SK-N-SH treated with all-trans-retinoic acid at 6 μM for 48 hours (cell line): ENCODE results near the gene FAT1.

Source experiments
- ATAC-seq: fragments of 200-7000 bp; cut with Tn5 transposase; 3 replicates; pipeline ENCODE4 v1.9.1; 2020; ENCODE audit warnings: mild to moderate bottlenecking, moderate library complexity
- ARNTL ChIP-seq: fragments of 450-650 bp; formaldehyde crosslinking; IDR thresholded peaks from 2 replicates; pipeline ENCODE4 v1.5.0; 2020; ENCODE audit warnings: low read depth, mild to moderate bottlenecking, moderate library complexity, borderline replicate concordance
- BACH2 ChIP-seq: fragments of 250-450 bp; sonication (Bioruptor Pico); IDR thresholded peaks from 2 replicates; pipeline ENCODE4 v1.9.0; 2021; ENCODE audit warnings: mild to moderate bottlenecking, borderline replicate concordance
- CSDC2 ChIP-seq: fragments of 250-450 bp; sonication (Bioruptor Pico); IDR thresholded peaks from 2 replicates; pipeline ENCODE4 v1.5.0; 2020; ENCODE audit warnings: mild to moderate bottlenecking, moderate library complexity
- ESRRG ChIP-seq: fragments of 250-450 bp; sonication (Bioruptor Pico); IDR thresholded peaks from 2 replicates; pipeline ENCODE4 v1.6.1; 2021; ENCODE audit warnings: mild to moderate bottlenecking
- GLIS3 ChIP-seq: fragments of 250-450 bp; sonication (Bioruptor Pico); IDR thresholded peaks from 2 replicates; pipeline ENCODE4 v1.5.0; 2020; ENCODE audit warnings: mild to moderate bottlenecking, moderate library complexity
- ISL1 ChIP-seq: fragments of 250-450 bp; sonication (Bioruptor Pico); IDR thresholded peaks from 2 replicates; pipeline ENCODE4 v2.1.2; 2022; ENCODE audit warnings: mild to moderate bottlenecking, moderate library complexity
- OSR1 ChIP-seq: fragments of 250-450 bp; sonication (Bioruptor Pico); IDR thresholded peaks from 2 replicates; pipeline ENCODE4 v1.8.0; 2022; ENCODE audit warnings: moderate library complexity, mild to moderate bottlenecking, inconsistent platforms
- PPARA ChIP-seq: fragments of 250-450 bp; sonication (Bioruptor Pico); IDR thresholded peaks from 2 replicates; pipeline ENCODE4 v1.5.0; 2020; ENCODE audit warnings: mild to moderate bottlenecking, borderline replicate concordance
- RARB ChIP-seq: fragments of 250-450 bp; sonication (Bioruptor Pico); IDR thresholded peaks from 2 replicates; pipeline ENCODE4 v1.8.0; 2021; ENCODE audit warnings: mild to moderate bottlenecking, moderate library complexity
- SNAI2 ChIP-seq: fragments of 250-450 bp; sonication (Bioruptor Pico); IDR thresholded peaks from 2 replicates; pipeline ENCODE4 v1.5.0; 2020; ENCODE audit warnings: mild to moderate bottlenecking, moderate library complexity
- TCF4 ChIP-seq: fragments of 250-450 bp; sonication (Bioruptor Pico); IDR thresholded peaks from 2 replicates; pipeline ENCODE4 v1.8.0; 2021; ENCODE audit warnings: mild to moderate bottlenecking, moderate library complexity, borderline replicate concordance
- TOX ChIP-seq: fragments of 250-450 bp; sonication (Bioruptor Pico); IDR thresholded peaks from 2 replicates; pipeline ENCODE4 v1.8.0; 2021; ENCODE audit warnings: mild to moderate bottlenecking, moderate library complexity, borderline replicate concordance
- ZC3H10 ChIP-seq: fragments of 250-450 bp; sonication (Bioruptor Pico); IDR thresholded peaks from 2 replicates; pipeline ENCODE4 v1.5.1; 2021; ENCODE audit warnings: mild to moderate bottlenecking, moderate library complexity
- ZFP3 ChIP-seq: fragments of 250-450 bp; sonication (Bioruptor Pico); IDR thresholded peaks from 2 replicates; pipeline ENCODE4 v1.5.0; 2020; ENCODE audit warnings: mild to moderate bottlenecking, moderate library complexity
- ZFP30 ChIP-seq: fragments of 450-650 bp; formaldehyde crosslinking; IDR thresholded peaks from 2 replicates; pipeline ENCODE4 v1.5.0; 2022; ENCODE audit warnings: mild to moderate bottlenecking, moderate library complexity
- ZNF565 ChIP-seq: fragments of 450-650 bp; formaldehyde crosslinking; conservative IDR thresholded peaks from 2 replicates; pipeline ENCODE4 v1.5.0; 2020; ENCODE audit warnings: low read depth, mild to moderate bottlenecking, moderate library complexity
- ZNF8 ChIP-seq: fragments of 450-650 bp; formaldehyde crosslinking; IDR thresholded peaks from 2 replicates; pipeline ENCODE4 v1.5.0; 2020; ENCODE audit warnings: mild to moderate bottlenecking, moderate library complexity
- TF ChIP-seq, protein P1 (sequence below): fragments of 250-450 bp; sonication (Bioruptor Pico); IDR thresholded peaks from 2 replicates; pipeline ENCODE4 v1.5.0; 2020; ENCODE audit warnings: mild to moderate bottlenecking, moderate library complexity
- TF ChIP-seq, protein P2 (sequence below): fragments of 250-450 bp; sonication (Bioruptor Pico); IDR thresholded peaks from 2 replicates; pipeline ENCODE4 v1.5.1; 2020; ENCODE audit warnings: low read depth, mild to moderate bottlenecking, moderate library complexity
- TF ChIP-seq, protein P3 (sequence below): fragments of 250-450 bp; sonication (Bioruptor Pico); IDR thresholded peaks from 2 replicates; pipeline ENCODE4 v1.5.1; 2021; ENCODE audit warnings: mild to moderate bottlenecking, moderate library complexity
- TF ChIP-seq, protein P4 (sequence below): fragments of 250-450 bp; sonication (Bioruptor Pico); IDR thresholded peaks from 2 replicates; pipeline ENCODE4 v1.8.0; 2021; ENCODE audit warnings: low read depth, mild to moderate bottlenecking, moderate library complexity, borderline replicate concordance

Gene FAT1

DNA sequence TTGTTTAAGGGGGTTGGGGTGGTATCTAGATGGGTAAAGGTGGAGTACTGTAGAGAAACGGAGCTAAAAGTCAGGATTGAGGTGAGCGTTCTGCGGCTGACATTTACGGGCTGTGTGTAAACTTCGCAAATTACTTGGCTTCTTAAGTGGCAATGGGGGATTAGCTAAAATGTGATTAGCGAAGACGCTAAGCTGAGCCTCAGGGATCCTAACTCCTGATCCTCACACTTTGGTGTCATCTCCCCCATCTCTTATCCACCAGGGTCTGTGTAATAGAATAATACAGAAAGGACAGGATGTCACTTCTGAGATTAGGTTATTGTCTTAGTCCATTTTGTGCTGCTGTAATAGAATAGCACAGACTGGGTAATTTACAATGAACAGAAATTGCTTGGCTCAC is 10.6 kb upstream of the FAT1 start (continued):
- TF ChIP-seq, protein P1, sequence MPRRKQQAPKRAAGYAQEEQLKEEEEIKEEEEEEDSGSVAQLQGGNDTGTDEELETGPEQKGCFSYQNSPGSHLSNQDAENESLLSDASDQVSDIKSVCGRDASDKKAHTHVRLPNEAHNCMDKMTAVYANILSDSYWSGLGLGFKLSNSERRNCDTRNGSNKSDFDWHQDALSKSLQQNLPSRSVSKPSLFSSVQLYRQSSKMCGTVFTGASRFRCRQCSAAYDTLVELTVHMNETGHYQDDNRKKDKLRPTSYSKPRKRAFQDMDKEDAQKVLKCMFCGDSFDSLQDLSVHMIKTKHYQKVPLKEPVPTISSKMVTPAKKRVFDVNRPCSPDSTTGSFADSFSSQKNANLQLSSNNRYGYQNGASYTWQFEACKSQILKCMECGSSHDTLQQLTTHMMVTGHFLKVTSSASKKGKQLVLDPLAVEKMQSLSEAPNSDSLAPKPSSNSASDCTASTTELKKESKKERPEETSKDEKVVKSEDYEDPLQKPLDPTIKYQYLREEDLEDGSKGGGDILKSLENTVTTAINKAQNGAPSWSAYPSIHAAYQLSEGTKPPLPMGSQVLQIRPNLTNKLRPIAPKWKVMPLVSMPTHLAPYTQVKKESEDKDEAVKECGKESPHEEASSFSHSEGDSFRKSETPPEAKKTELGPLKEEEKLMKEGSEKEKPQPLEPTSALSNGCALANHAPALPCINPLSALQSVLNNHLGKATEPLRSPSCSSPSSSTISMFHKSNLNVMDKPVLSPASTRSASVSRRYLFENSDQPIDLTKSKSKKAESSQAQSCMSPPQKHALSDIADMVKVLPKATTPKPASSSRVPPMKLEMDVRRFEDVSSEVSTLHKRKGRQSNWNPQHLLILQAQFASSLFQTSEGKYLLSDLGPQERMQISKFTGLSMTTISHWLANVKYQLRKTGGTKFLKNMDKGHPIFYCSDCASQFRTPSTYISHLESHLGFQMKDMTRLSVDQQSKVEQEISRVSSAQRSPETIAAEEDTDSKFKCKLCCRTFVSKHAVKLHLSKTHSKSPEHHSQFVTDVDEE (CRISPR knock-in tag) = no peak
- TF ChIP-seq TCF4 (CRISPR knock-in tag) (no peak), ARNTL (no peak), BACH2 (no peak), ZNF8 (no peak), ZNF565 (CRISPR knock-in tag) (no peak), ZFP30 (CRISPR knock-in tag) (no peak), PPARA (CRISPR knock-in tag) (no peak), ZFP3 (CRISPR knock-in tag) (no peak), SNAI2 (no peak)
- TF ChIP-seq, protein P2, sequence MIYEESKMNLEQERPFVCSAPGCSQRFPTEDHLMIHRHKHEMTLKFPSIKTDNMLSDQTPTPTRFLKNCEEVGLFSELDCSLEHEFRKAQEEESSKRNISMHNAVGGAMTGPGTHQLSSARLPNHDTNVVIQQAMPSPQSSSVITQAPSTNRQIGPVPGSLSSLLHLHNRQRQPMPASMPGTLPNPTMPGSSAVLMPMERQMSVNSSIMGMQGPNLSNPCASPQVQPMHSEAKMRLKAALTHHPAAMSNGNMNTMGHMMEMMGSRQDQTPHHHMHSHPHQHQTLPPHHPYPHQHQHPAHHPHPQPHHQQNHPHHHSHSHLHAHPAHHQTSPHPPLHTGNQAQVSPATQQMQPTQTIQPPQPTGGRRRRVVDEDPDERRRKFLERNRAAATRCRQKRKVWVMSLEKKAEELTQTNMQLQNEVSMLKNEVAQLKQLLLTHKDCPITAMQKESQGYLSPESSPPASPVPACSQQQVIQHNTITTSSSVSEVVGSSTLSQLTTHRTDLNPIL (CRISPR knock-in tag) = no peak

DNA sequence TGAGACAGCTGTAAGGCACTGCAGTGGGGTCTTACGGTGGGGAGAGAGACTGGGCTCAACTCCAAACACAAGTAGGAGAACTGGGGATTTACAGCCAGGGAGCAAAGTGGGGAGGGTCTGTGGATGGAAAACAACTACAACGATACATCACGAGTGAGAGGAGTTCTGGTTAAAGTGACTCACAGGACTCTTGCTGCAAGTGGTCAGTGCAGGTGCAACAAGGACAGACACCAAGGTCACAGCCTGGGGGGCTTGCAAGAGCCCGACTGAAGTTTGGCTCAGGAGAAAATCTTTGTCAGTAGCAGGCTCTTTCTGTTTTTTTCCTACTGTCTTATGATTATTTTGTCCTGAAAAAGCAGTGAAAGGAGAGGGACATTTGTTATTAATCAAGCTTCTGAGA is 10.1 kb upstream of the FAT1 start:
- ATAC-seq = no peak
- no peak for TF ChIP-seq CSDC2 (CRISPR knock-in tag)
- no peak for TF ChIP-seq ISL1 (CRISPR knock-in tag)
- no peak for TF ChIP-seq TOX (CRISPR knock-in tag)
- TF ChIP-seq, protein P1 (CRISPR knock-in tag) = no peak
- TF ChIP-seq, protein P2 (CRISPR knock-in tag) = no peak
- no peak for TF ChIP-seq ESRRG
- TF ChIP-seq ZC3H10 (CRISPR knock-in tag) = no peak
- TF ChIP-seq RARB (CRISPR knock-in tag) = no peak
- TF ChIP-seq, protein P3, sequence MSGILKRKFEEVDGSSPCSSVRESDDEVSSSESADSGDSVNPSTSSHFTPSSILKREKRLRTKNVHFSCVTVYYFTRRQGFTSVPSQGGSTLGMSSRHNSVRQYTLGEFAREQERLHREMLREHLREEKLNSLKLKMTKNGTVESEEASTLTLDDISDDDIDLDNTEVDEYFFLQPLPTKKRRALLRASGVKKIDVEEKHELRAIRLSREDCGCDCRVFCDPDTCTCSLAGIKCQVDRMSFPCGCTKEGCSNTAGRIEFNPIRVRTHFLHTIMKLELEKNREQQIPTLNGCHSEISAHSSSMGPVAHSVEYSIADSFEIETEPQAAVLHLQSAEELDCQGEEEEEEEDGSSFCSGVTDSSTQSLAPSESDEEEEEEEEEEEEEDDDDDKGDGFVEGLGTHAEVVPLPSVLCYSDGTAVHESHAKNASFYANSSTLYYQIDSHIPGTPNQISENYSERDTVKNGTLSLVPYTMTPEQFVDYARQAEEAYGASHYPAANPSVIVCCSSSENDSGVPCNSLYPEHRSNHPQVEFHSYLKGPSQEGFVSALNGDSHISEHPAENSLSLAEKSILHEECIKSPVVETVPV (CRISPR knock-in tag) = no peak
- TF ChIP-seq PPARA (CRISPR knock-in tag) = no peak
- TF ChIP-seq GLIS3 (CRISPR knock-in tag) = no peak
- TF ChIP-seq ZFP3 (CRISPR knock-in tag) = no peak
- TF ChIP-seq OSR1 (CRISPR knock-in tag) = no peak
- TF ChIP-seq TCF4 (CRISPR knock-in tag) = no peak
- TF ChIP-seq, protein P4, sequence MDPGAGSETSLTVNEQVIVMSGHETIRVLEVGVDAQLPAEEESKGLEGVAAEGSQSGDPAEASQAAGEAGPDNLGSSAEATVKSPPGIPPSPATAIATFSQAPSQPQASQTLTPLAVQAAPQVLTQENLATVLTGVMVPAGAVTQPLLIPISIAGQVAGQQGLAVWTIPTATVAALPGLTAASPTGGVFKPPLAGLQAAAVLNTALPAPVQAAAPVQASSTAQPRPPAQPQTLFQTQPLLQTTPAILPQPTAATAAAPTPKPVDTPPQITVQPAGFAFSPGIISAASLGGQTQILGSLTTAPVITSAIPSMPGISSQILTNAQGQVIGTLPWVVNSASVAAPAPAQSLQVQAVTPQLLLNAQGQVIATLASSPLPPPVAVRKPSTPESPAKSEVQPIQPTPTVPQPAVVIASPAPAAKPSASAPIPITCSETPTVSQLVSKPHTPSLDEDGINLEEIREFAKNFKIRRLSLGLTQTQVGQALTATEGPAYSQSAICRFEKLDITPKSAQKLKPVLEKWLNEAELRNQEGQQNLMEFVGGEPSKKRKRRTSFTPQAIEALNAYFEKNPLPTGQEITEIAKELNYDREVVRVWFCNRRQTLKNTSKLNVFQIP (CRISPR knock-in tag) = no peak
